HG02981 (cell line): ENCODE measurements around the gene ARHGAP23.
"Not testable (repeated sequence)": the region's sequence is repeated elsewhere in the genome, so short reads cannot be mapped to it uniquely, and the experiment has no call there.

Experiments
- ATAC-seq: cut with Tn5 transposase; IDR thresholded peaks from one replicate; pipeline ENCODE4 v1.9.1; 2021; ENCODE audit warnings: mild to moderate bottlenecking, moderate library complexity; ENCODE audit not compliant: unreplicated experiment

ARHGAP23 gene

DNA sequence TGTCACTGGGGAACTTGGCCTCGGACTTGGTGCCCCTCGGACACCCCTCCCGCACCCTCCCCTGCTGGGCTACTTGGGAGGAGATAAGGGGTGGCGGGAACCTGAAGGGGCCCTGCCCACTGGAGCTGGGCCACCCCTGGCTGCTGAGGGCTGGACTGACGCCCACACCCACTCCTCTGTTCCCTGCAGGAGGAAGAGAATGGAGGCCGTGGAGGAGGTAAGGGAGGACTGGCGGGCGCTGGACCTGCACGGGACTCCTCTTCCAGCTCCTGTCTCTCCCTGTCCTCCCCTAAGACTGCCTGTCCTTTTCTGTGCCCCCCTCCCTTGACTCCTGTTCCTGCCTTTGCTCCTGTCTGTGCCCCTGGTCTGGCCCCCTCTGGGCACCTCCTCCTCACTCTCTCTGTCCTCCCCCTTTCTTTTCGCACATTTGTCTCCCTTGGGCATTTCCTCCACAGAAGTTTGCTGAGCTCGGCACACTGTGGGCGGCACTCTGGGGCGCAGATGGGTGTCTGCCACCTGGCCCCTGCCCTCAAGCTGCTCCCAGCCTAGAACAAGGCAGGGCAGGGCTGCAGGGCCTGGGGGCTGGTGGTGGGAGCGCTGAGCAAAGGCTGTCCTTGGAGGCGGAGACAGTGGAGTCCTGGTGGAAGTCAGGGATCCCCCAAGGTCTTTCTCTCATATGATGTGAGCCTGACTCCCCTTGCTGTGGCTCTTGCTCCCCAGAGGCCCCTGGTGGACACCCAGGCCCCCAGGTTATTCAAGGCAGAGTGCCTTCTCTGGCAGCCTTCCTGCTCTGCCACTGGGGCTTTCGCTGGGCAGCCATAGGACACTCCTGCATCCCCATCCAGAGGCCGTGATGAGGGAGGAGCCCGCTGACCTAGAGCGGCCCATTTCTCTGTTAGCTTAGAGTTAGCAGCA is 32.7 kb downstream of the ARHGAP23 start:
- no peak for ATAC-seq

DNA sequence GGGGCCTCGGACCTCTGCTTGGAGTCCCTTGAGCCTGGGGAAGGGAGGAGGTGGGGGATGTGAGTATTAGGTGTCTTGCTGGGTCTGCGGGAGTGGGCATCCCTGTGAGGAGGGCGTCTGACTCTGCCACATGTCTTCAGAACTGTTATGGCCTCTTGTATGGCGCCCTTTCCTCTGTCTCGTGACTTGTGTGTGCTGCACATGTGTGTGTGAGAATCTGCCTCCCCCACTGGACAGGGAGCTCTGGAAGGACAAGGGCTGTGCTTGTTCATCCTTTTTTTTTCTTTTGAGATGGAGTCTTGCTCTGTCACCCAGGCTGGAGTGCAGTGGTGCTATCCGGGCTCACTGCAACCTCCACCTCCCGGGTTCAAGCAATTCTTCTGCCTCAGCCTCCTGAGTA is 33.4 kb downstream of the ARHGAP23 start:
- no peak for ATAC-seq

DNA sequence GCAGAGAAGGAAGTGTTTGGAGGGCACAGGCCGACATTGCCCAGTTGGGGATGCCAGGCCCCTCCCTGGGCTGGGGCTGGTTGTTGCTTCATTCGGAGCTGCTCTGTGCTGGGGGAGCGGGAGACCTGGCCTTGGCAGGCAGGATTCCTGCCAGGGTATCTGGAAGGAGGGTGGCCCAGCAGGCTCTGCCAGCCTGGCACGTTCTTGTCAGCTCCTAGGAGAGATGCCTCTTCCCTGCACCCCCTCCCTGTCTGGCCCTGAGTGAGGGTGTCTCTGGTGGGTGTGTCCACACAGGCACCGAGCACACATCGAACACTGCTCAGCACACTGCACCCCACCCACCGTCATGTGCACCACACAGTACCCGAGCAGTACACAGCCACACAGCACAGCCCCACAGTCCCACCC is 35.2 kb downstream of the ARHGAP23 start:
- no peak for ATAC-seq

DNA sequence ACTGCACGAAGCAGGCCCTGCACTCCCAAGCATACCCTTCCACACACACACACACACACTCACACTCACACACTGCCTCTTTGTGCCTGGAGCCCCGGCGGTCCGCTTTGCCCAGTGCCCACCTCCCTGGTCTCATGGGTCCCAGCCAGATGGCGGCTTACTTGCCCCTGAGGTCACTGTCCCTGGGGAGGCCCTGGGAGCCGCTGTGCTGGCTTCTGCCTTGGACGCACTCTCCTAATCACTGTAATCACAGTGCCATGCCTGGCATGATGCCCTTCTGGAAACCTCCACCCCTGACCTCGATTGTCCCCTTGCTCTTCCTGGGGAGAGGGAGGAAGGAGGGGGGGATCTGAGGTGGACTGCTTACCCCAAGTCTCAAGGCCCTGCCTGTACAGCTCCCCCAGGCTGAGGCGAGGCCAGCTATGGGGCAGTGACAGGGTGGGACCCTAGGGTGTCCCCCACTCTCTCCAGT is 36.0 kb downstream of the ARHGAP23 start:
- no peak for ATAC-seq

DNA sequence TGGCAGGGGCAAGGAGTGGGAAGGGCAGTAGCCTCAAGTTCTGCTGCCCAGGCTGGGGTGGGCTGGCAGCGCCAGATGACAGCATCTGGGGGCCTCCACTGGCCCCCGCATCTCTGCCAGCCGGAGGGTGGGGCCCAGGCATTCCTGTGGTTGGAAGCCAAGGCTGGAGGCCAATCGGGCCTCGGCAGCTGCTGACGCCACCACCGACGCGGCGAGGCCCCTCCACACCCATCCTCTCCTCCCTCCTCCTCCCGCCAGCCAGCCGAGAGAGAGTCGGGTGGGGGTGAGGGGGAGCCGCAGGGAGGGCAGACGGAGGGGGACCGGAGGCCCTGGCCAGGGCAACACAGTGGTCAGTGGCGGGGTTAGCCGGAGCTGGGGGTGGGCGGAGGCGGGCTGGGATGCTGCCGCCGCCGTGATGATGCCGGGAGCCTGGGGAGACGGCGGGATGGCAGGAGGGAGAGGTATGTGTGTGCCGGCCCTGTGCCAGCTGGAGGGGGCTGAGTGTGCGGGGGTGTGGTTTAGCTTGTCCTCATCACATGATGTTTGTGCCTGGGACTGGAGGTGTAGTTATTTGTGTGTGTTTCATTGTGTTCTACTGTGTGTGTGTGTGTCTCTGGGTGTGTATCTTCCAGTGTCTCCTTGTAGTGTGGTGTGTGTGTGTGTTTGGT is 36.6 kb downstream of the ARHGAP23 start:
- ATAC-seq = no peak

DNA sequence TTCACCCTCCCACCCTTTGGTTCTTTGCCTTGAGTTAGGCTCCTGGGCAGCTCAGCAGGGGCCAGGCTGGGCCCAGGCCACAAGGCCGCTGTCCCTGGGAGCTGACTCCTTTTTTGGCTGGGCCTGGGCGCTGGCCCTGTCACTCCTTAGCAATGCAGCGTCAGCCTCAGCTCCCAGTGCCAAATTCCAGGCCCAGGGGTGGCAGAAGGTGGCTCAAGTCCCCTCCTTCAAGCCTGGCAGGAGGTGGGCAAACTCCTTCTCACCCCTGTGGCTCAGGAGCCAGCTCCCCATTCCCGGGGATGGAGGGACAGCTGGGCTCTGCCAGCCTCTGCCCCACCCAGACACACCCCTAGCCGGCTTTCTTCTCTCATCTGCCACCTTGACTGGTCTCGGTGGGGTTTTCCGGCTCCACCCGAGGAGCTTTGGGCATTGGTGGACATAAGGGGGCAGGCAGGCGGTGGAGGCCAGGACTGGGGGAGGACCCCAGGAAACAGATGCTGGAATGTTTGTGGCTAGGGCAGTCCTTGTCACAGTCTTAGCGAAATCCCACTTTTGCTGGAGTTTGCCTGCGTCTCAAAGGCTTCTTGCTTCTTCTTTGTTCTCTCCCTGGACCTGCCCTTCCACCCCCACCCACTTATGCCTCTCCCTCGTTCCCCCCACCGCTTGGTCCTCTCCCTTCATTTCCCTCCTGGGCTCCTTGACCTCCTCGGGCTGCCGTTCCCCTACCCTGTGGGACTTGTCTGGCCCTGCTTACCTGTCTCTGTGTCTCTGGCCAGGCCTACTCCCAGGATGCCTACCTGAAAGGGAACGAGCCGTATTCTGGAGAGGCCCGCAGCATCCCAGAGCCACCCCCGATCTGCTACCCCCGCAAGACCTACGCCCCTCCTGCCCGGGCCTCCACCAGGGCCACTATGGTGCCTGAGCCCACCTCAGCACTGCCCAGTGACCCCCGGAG is 37.4 kb downstream of the ARHGAP23 start:
- no peak for ATAC-seq

DNA sequence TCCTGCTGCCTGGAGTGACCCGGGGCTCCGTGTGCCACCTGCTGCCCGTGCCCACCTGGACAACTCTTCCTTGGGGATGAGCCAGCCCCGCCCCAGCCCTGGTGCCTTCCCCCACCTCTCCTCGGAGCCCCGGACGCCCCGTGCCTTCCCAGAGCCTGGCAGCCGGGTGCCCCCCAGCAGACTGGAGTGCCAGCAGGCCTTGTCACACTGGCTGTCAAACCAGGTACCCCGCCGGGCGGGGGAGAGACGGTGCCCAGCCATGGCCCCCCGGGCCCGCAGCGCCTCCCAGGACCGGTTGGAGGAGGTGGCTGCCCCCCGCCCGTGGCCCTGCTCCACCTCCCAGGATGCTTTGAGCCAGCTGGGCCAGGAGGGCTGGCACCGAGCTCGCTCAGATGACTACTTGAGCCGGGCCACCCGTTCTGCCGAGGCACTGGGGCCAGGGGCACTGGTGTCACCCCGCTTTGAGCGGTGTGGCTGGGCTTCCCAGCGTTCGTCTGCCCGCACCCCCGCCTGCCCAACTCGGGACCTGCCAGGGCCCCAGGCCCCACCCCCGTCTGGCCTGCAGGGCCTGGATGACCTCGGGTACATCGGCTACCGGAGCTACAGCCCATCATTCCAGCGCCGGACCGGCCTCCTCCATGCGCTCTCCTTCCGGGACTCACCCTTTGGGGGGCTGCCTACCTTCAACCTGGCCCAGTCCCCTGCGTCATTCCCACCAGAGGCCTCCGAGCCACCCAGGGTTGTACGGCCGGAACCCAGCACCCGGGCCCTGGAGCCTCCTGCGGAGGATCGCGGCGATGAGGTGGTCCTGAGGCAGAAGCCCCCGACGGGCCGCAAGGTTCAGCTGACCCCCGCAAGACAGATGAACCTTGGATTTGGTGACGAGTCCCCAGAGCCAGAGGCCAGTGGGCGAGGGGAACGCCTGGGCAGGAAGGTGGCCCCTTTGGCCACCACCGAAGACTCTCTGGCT is 38.4 kb downstream of the ARHGAP23 start:
- ATAC-seq = no peak

DNA sequence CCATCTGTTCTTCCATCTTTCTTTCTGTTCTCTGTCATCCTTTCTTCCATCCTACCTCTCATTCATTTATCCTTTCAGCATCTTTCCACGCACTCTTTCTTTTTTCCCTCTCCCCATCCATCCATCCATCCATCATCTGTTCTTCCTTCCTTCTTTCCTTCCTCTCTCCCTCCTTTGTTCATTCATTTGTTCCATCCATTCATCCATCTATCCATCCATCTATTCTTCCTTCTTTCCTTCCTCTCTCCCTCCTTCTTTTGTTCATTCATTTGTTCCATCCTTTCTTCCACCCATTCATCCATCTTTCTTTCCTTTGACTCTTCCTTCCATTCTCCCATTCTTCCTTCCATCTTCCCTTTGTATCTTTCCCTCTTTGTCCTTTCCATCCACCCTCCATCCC is 39.2 kb downstream of the ARHGAP23 start:
- no peak for ATAC-seq

DNA sequence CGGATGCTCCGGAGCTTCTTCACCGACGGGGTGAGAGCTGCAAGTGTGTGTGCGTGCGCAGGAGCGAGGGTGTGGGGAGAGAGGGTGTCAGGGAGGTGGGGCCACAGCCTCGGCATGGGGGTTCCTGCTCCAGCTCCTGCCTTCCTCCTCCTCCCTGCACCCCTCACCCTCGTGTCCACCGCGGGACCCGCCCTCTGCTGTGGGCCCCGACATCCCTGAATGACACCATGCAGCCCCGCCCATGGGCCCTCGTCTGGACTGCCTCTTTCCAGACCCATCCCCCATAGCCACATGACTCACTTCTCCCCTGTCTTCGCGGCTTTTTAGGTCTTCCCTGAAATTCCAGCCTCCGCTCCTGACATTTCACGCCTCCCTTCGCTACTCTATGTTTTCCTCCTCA is 41.6 kb downstream of the ARHGAP23 start:
- ATAC-seq = no peak

DNA sequence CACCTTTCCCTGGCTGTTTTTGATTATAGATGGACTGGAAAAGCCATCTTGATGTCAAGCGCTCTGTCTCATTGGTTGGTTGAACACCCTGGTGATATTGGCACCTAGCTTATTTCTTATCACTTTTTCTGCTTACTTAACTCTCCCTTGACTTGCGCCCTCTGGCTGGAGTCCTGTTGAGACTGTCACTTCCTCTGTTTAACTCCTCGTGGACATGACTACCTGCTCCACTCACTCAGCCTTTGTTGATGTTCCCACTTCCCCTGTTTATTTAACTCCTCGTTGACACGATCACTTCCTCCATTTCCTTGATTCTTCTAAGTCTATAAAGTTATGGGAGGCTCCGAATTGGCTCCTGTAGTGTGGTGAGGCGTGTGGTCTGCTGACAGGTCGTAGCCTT is 43.0 kb downstream of the ARHGAP23 start:
- ATAC-seq = not testable (repeated sequence)

DNA sequence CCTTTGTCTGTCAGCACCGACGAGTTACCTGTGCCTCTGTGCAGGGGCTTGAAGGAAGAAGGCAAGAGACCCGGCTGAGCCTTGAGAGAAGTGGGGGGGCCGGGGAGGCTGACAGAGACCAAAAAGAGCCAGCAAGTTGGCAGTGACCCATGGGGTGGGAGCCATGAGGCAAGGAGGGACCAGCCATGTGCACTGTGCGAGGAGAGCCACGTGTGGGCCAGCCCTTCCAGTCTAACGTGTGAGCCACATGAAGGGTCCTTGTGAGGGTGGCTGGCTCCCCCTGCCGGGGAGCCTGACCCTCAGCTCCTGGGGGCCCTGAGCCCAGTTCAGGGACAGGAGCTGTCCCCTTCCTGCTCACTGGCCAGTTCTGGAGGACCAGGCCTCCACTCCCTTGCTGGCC is 46.4 kb downstream of the ARHGAP23 start:
- not testable (repeated sequence) for ATAC-seq

DNA sequence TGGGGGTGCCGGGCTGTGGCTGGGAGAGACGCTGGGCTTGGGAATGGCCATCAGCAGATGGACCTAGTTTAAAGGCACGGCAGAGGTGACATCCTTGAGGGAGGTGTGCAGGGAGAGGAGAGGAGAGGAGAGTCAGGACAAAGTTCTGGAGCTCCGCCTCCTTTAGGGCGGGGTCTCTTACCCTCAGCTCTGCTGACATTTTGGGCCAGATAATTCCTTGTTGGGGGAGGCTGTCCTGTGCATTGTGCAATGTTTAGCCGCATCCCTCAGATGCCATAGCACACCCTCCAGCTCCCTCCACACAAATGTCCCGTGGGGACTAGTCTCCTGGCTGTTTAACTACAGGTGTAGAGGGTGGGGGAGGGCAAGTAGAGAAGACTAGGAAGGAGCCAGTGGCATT is 48.3 kb downstream of the ARHGAP23 start:
- no peak for ATAC-seq

DNA sequence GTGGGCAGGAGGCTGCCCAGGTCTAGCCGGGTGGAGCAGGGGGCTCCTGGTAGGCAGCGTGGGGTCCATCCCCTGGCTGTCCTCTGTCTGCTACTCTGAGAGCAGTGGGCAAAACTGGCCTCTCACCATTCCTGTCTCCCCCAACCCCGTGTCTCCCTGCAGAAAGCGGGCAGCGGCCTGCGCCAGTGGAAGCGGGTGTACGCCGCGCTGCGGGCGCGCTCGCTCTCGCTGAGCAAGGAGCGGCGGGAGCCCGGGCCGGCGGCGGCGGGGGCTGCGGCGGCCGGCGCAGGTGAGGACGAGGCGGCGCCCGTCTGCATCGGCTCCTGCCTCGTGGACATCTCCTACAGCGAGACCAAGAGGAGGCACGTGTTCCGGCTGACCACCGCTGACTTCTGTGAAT is 49.2 kb downstream of the ARHGAP23 start:
- not testable (repeated sequence) for ATAC-seq

DNA sequence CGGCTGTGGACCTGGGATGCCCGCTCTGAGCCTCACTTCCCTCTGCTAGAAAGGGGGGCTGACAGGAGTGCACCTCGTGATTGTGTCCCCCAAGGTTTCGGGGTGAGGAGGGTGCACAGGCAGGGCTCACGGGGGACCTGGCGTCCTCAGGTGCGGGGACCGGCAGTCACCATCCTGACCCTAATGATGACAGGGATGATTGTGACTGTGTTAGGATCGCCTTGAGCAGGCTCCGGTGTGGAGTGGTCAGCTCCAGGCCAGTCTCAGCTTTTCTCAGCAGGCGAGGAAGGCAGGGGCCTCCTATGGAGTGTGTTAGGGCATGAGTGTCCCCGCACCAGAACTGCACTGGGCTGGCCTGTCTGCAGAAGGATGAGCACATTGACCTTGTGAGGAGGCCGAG is 49.7 kb downstream of the ARHGAP23 start:
- not testable (repeated sequence) for ATAC-seq

DNA sequence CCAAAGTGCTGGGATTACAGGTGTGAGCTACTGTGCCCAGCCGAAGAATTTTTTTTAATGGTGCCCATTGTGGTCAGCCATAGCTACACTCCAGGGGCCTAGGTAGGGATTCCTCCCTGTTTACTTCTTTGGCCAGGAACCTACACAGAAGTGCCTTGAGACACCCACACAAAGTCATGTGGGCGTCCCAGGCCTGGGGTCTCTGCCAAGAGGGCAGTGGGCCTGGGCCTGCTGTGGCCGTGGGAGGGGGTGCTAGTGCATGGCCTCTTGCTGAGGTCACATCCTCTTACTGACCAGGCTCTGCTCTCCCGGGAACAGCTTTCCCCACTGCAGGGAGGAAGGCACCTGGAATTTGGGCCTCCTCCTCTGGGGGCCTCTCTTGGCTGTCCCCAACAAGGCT is 50.4 kb downstream of the ARHGAP23 start:
- not testable (repeated sequence) for ATAC-seq

DNA sequence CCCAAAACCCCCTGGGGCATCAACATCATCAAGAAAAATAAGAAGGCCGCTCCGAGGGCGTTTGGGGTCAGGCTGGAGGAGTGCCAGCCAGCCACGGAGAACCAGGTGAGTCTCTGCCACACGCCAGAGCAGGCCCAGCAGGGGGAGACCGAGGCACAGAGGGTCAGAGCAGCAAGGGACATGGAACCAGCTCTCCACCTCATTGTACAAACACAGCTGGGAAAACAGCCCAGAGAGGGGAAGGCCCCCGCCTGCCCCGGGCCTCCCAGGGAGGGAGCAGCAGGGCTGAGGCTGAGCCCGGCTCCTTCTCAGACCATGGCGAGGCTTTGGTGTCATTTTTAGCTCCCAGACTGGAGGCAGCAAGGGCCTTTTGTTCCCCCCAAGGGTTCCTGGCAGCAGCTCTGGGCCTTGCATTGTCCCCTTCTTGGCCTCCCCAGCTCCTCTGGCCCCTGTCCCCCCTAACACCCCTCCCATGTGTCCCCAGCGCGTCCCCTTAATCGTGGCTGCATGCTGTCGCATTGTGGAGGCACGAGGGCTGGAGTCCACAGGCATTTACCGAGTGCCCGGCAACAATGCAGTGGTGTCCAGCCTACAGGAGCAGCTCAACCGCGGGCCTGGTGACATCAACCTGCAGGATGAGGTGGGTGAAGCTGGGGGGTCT is 53.9 kb downstream of the ARHGAP23 start:
- not testable (repeated sequence) for ATAC-seq

DNA sequence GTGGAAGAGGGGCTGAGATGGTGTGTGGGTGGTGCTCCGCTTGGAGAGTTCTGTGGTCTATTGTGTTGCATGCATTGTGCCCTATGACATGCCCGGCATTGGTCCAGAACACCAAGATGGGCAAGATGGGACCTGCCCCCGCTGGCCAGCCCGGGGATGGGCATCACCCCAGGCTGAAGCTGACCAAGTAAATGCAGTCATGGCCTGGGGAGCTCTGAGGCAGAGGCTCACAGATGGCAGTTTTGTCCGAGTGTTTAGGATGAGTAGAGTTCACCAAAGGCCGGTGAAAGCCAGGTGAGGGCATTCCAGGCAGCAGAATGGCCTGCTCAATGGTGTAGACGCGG is 54.4 kb downstream of the ARHGAP23 start:
- ATAC-seq = not testable (repeated sequence)

DNA sequence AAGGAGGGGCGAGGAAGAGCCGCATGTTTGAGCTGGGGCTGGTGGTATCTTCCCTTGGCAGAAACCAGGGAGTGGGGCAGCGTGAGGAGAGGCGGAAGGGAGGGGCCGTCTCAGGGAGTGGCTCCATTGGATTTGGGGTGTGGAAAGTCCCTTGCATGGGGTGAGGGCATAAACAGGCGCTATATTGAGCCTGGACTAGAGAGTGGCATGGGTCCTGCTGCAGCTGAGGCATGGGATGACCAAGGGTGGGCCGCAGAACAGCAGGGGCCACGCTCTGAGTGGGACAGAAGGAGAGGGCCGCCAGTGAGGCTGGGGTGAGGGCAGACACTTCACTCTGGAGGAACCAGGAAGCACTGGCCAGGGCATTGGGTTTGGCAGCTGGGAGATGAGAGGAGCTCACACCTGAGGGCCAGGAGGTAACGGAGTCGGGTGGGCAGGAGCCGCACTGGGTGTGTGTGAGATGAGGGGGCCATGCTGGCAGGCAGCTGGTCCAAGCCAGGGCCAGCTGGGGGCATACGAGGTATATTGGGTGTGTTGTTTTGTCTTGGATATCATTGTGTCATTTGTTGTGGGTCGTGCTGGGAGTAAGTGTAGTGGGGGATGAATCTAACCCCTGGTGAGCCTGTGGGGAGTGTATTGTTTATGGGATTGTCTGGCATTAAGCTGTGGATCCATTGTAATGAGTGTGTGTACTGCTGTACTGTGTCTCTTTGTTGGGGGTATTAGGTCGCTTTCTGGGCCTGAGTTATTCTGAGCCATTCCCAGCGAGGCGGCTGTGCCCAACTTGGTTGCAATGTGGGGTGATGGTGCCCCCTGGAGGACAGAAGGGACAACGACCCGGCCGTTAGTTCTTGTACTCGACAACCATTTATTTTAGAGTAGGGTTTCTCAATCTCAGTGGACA is 56.2 kb downstream of the ARHGAP23 start:
- not testable (repeated sequence) for ATAC-seq
